COLO668 (cell line): Measurements from ENCODE around the gene TCP10L.
A peak's percentile ranks its signal among the peaks of the same experiment; 100 is the strongest.
"Not testable (repeated sequence)": the region's sequence is repeated elsewhere in the genome, so short reads cannot be mapped to it uniquely, and the experiment has no call there.

Experiments used
- DNase-seq: peaks from one replicate; lab custom pipeline; 2025; ENCODE audit not compliant: unreplicated experiment; lab: John Stamatoyannopoulos, UW

TCP10L gene

DNA sequence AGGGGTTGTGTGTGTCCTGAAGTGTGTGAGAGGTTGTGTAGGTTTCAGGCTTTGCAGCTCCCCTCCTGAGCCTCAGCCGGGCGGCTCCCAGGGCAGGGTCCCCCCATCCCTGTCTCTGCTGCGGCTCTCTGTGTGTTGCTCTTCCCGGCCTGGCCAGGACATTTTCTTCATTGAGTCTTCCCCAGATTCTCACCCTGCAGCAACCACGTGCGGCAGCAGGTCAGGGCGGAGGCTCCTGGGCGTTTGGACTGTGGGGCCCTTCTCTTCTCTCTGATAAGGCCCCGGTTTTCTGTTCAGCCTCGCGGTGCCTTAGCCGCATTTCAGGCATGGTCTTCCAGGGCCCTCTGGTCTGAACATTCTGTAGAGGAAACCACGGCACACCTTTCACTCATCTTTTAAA is 1.8 kb upstream of the TCP10L start:
- DNase-seq = no peak

DNA sequence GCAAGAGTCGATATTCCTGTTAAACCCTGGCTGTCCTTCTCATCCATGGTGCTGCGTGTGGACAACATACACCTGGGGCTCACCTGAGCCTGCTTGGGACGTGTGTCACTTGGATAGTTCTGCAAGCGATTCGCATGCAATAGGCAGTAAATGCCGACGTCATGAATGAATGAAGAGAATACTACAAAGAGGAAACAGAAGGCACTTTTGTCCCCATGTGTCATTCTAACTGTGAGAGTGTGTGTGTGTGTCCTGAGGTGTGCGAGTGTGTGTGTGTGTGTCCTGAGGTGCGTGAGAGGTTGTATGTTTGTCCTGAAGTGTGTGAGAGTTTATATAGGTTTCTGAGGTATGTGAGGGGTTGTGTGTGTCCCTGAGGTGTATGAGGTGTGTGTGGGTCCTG is 647 bp upstream of the TCP10L start:
- no peak for DNase-seq

DNA sequence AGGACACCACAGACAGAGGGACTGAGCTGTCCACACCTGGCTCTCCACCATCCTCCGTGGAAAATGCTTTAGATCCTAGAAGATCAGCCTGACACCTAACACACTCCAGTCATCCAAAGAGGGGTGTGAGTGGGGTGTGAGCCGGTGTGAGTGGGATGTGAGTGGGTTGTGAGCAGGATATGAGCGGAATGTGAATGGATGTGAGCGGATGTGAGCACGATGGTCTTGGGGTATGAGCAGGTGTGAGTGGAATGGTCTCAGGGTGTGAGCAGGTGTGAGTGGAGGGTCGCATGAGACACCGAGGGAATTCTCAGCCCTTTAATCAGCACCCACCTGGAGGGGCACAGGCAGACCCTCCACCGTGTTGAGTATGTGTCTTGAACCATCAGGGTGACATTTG is 851 bp downstream of the TCP10L start:
- no peak for DNase-seq

DNA sequence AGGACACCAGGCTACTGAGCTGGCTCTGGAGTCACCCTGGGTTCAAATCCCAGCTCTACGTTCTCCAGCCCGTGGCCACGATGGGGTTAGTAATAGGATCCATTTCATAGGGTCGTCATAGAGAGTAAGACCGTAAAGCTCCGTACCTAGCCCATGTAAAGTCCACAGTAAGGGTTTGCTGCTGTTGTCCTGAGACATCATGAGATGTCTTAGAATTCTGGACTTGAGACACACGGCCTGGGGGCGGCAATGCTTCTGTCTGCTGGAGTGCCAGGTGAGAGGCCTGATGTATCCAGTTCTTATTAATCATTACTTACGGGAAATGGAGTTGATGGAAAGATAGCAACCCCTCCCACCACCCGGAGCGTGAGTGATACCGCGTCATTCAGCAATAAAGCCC is 3.6 kb downstream of the TCP10L start:
- no peak for DNase-seq

DNA sequence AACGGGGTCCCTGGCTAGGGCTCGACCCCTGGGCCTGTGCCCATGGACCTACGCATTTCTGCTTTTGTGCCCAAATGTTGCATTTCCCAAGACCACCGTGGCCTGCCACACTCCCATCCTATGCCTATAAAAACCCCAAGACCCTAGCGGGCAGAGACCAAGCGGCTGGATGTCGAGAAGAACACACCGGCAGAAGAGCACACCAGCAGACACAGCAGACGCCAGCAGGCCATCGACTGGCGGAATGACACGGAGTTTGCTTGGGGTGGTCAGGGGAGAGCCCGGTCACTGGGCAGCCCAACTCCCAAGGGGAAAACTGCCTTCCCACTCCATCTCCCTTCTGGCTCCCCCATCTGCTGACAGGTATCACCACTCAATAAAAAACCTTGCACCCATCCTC is 4.4 kb downstream of the TCP10L start:
- DNase-seq = no peak

DNA sequence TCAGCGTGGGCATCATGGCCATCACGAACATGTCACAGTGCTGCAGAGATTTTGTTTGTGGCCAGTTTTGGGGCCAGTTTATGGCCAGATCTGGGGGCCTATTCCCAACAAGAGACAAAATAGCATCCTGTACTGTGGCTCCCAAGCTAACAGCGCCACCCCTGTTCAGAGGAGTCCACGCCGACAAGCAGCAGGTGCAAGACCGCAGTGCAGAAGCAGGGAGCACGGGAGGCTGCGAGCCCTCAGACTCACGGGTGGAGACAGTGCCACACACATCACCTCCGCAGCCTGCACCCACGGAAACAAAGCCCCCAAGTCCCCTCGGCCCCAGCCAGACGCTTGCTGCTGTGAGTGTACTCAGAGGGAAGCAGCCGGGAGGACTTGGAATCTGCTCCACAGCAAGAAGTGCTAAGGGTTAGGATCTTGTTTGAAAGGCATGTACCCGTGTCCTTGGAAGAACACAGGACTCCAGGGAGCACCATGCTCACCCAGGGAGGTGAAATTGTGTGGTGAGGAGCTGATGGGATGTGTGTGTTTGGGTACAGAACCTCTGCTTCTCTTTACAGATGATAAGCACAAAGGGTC is 7.1 kb downstream of the TCP10L start:
- no peak for DNase-seq

DNA sequence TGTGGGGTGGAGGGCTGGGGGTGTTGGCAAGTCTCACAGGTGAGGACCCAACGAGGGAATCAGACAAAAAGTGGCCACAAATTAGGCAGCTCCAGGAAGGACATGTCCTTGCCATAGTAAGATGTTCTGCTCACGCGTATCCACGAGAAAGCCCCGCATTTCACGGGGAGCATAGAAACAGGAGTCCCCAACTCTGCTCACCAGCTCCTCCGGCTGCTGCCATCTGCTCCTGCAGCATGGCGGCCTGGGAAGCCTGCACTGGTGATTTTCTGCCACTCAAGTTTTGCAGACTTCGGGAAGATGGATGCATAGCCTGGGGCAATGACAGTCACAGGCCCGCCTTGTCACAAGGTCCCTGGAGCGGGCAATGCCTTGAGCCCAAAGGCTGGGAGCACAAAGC is 9.3 kb downstream of the TCP10L start:
- DNase-seq = no peak

DNA sequence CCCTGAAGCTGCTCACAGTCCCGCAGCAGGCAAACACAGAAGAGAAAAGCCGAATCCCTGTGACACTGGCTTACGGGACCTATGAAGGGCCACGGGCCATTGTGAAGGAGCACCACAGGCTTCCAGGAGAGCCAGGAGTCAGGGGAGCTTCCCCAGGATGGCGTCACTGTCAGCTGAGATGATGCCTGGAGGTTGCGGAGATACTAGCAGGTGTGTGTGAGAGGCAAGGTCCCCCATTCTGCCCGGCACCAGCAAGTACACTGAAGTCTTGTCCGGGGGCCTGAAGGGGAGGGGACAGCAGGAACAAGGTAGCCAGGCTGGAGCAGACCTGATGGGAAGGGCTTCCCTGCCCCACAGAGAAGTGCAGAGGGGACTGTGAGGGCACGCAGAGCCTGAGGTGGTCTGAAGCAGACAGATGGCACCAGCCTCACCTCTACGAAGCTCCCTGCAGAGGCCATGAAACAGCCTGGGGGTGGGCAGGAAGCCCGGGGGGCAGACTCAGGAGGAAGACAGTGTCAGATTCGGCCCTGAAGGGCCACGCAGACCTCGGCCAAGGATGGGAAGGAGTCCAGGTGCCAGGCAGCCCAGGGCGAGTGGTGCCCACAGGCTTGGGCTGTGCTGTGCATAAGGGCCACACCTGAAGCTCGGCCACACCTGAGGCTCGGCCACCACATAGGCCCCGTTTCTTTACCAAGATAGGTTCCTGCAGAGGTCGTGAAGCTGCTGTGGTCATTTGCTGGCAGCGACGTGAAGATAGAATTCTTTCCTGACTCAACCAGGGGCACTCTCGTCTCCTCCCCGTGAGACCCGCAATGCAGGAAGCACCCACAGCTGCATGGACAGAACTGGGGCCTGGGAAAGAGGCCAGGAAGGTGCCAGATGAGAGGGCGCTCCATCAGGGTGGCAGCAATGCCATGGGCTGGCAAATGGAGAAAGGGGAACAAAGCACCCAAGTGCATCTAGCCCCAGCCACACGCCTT is 10.1 kb downstream of the TCP10L start:
- DNase-seq = no peak

DNA sequence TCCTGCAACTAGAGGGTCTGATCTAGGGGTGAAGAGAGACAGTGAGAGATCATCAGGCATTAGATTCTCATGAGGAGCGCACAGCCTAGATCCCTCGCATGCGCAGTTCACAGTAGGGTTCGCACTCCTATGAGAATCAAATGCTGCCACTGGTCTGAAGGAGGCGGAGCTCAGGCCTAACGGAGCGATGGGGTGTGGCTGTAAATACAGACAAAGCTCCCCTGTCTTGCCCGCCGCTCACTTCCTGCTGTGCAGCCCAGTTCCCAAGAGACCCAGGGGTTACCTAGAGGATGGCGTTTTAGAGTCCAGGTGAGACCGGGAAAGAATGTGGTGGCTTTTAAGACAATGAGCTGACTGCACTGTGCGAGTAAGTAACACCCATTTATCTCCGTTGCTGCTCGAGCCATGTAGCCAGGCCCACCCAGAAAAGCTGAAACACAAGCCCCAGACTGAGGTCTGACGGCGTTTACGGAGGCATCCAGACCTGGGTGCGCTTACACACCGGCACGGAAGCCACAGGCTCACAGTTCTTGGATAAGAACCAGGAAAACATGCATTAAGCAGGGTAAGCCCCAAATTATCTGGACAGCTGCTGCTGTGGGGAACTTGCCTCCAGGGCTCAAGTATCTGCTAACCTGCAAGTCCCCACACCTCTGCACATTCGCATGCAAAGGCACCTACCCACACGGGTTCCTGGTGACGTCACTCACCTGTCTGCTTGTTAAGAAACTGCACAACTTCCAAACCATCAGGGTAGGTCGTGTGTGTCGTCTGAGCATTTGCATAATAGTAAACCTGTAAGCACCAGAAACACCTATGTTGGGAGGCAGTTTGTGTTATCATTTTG is 12.5 kb downstream of the TCP10L start:
- DNase-seq = peak; percentile 76

DNA sequence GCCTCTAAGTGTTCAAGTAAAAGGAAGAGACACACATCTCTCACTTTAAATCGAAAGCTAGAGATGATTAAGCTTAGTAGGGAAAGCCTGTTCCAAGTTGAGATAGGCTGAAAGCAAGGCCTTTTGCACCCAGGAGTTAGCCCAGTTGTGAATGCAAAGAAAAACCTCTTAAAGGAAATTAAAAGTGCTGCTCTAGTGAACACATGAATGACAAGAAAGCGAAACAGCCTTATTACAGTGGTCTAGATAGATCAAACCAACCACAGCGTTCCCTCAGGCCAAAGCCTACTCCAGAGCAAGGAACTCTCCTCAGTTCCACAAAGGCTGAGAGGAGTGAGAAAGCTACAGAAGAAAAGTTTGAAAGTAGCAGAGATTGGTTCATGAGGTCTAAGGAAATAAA is 14.9 kb downstream of the TCP10L start:
- no peak for DNase-seq

DNA sequence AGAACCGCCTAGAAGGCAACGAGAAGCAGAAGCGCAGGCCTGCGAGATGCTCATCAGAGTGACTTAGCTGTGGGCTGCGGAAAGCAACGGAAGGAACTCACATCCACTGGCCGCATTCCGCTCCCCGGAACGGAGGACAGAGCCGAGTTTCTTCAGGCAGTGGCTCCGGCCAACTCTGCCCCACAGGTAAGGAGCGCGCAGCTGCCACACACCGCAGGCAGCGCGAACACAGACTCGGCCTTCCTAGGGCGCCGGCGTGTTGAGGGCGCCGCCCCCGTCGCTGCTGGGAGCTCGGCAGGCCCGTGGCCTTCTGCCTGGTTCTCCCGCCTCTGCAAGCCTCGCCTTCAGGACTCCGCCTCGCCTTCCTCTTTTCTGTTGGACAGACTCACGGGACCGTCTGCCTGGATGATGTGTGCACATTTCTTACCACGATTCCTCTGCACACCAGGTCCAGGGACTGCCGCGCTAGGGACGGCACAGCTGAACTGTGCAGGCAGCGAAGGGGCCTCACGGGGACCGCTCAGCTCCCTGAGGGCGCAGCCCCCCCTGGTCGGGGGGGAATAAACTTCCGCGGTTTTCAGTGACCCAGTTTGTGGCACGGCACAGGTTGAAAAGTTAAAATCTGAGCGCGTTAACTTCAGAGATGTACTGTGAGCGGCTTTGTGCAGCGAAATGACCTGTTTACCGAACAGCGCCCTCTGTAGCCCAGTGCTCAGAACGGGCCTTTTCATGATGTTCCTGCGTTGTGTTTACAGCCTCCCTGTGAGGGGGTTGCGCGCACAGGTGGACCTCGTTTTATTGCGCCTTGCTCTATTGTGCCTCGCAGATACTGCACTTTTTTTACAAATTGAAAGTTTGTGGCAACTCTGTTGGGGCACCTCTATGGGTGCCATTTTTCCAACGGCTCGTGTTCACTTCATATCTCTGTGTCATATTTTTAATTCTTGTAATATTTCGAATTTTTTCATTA is 15.8 kb downstream of the TCP10L start:
- peak; percentile 74 for DNase-seq

DNA sequence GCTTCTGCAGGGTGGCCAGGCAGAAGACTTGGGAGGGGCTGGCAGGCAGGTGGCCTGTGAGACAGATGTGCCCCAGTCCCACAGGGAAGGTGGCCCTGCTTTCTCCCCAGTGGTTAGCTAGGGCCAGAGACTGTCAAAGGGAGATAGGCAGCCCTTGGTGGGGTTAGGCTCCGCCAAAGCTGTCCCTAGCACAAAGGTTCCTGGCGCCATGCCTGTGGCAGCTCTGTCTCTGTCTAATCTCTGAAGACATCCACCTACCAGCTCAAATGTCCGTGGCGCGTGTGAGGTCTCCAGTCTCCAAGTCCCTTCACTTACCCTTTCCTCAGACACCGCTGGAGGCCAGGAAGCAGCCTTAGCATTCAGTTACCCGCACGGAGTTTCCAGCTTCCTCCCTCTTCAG is 17.7 kb downstream of the TCP10L start:
- no peak for DNase-seq

DNA sequence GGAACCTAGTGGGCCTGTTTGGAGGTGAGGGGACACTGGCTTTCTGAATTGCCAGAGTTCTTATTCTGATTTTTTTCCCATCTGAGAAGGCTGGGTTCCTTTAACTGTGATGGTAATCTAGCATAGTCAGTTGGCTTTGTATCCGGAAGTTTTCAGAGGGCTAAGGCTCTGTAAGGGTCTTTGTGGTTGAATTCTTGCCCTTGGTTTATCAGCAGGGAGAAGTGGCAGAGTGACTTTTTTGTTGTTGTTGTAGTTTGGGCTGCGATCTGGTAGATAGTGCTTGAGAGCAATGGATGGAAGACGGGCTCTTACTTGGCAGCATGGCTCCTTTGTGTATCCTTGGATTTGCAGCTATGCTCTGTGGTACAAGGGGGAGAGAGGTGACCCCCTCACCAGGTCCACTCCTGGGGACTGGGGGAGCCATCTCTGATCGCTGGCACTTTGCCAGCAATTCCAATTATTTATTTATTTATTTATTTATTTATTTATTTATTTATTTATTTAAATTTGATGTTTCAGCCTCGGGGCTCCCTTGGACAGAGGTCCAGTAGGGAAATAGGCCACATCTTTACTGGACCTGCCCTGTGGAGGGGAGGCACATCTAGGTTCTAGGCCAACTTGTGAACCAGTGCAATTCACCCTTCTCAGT is 18.5 kb downstream of the TCP10L start:
- no peak for DNase-seq

DNA sequence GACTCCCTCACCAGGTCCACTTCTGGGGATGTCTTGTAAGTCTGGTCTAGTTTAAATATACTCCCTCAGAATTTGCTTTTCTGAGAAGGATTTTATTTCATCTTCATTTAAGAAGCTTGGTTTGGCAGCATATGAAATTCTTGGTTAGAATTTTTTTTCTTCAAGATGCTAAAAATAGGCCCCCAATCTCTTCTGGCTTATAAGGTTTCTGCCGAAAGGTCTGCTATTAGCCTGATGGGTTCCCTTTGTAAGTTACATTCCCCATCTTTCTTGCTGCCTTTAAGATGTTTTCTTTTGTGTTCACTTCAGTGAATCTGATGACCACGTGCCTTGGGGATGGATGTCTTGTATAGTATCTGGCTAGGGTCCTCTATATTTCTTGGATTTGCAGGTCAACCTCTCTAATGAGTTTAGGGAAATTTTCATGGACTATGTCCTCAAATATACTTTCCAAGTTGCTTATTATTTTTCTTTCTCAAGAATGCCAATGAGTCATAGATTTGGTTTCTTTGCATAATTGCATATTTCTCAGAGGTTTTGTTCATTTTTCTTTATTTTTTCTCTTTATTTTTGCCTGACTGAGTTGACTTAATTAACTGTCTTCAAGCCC is 19.4 kb downstream of the TCP10L start:
- no peak for DNase-seq

DNA sequence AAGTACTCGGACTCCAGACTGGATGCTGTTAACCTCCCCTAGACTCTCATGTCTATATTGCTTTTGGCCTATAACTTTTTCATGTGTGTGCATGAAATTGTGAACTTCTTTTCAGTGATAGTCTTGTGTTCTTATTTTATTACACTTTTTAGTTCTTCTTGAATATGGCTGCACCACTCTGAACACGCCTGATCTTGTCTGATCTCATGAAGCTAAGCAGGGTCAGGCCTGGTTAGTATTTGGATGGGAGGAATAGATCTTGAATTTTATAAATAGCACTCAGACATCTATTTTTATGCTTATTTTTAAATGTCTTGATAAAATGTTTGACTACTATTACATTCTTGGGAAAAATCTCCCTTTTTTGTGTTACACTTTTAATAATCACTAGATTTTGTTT is 22.4 kb downstream of the TCP10L start:
- DNase-seq = no peak

DNA sequence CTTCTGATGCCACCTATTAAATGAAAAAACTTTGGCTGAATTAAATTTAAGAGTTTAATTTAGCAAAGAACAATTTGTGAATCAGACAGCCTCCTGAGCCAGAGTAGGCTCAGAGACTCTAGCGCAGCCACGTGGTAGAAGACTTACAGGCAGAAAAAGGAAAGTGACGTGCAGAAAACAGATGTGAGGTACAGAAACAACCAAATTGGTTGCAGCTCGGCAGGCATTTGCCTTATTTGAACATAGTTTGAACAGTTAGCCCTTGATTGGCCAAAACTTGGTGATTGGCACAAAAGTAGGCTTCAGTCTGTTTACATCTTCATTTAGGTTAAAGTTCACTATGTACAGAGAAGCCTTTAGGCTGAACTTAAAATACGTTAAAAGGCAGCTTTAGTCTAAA is 22.9 kb downstream of the TCP10L start:
- no peak for DNase-seq

DNA sequence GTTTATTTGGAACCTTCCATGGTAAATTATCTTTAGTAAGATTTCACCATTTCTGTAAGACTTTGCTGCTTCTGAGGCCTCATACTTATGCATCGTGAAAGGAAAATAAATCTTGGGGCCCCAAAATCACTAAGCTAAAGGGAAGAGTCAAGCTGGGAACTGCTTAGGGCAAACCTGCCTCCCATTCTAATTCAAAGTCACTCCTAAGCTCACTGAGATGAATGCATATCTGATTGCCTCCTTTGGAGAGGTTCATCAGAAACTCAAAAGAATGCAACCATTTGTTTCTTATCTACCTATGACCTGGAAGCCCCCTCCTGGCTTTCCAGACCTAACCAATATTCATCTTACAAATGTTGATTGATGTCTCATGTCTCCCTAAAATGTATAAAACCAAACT is 23.8 kb downstream of the TCP10L start:
- not testable (repeated sequence) for DNase-seq

DNA sequence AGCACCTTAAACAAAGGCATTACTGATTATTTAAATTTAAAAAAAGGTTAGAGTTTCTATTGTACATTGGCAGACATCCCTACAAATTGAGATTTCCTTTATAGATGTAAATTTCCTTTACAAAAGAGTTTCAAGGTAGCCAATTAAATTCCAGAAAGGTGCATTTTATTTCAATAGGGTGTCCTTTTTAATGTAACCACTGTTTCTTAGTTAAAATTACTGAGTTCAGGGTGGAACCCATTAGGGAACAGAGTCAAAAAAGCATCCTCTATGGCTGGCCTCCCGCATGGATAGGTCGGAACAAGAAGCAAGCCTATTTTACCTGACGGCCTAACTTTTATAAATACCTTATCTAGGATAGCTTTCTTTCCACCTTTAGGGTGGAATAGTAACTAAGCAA is 24.4 kb downstream of the TCP10L start:
- DNase-seq = no peak

DNA sequence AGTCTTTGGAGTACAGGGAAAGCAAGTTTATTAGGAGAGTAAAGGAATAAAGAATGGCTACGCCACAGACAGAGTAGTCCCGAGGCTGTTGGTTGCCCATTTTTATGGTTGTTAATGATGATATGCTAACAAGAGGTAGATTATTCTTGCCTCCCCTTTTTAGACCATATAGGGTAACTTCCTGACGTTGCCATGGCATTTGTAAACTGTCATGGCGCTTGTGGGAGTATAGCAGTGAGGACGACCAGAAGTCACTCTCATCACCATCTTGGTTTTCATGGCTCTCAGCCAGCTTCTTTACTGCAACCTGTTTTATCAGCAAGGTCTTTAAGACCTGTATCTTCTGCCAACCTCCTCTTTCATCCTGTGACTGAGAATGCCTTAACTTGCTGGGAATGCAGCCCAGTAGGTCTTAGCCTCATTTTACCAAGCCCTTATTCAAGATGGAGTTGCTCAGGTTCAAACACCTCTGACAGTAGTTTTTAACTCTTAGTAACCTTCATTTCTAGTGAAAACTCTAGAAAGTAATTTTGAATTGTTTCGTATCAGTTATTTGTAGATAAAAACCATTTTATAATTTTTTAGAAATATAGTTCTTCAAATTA is 26.2 kb downstream of the TCP10L start:
- DNase-seq = no peak
